H1 (cell line): ENCODE results near the gene FOXL1. TPM values are rescaled to one million over a fixed set of nuclear protein-coding genes. Genes with fewer than 3 reads are reported as not detected.

Experiments used
- CTCF ChIA-PET: fragments of 300-600 bp; sonication (Branson Sonifier 250); formaldehyde crosslinking; loops from one replicate; lab custom pipeline; 2021; ENCODE audit not compliant: partially characterized antibody; lab: Charles Lee
- POLR2A ChIA-PET: fragments of 300-600 bp; sonication (Branson Sonifier 250); formaldehyde crosslinking; loops from one replicate; lab custom pipeline; 2021; ENCODE audit warnings: inconsistent platforms; ENCODE audit not compliant: partially characterized antibody; lab: Charles Lee
- DNase-seq, 2 experiments: peaks; one replicate each; pipeline versions ENCODE4 v3.0.0 to v3.0.0-alpha.2; 2010 to 2022; ENCODE audit warnings: low spot score in 2 of 2, low read depth in 1 of 2, mixed read lengths in 1 of 2
- FAIRE-seq: peaks from 2 replicates; lab custom pipeline; 2011; peaks lifted over from hg19 to GRCh38; lab: Jason Lieb, UNC
- H2AFZ ChIP-seq: 2 replicates; pipeline ENCODE4 v1.8.1; 2012; ENCODE audit warnings: low read length, inconsistent platforms
- H2AK5ac ChIP-seq: 2 replicates; pipeline ENCODE4 v1.6.1; 2013; ENCODE audit warnings: low read depth, low read length
- H2BK120ac ChIP-seq: replicated peaks from 2 replicates; pipeline ENCODE3; 2013; ENCODE audit warnings: low read depth, low read length, inconsistent platforms
- H2BK12ac ChIP-seq: 2 replicates; pipeline ENCODE4 v1.6.1; 2013; ENCODE audit warnings: low read depth, low read length
- H2BK15ac ChIP-seq: 2 replicates; pipeline ENCODE4 v1.6.1; 2013; ENCODE audit warnings: low read length
- H2BK20ac ChIP-seq: 2 replicates; pipeline ENCODE4 v1.6.1; 2013; ENCODE audit warnings: low read length
- H2BK5ac ChIP-seq: 2 replicates; pipeline ENCODE4 v1.6.1; 2013; ENCODE audit warnings: low read depth, low read length
- H3K14ac ChIP-seq: 2 replicates; pipeline ENCODE4 v1.6.1; 2013; ENCODE audit warnings: inconsistent platforms; ENCODE audit not compliant: insufficient read length
- H3K18ac ChIP-seq: 2 replicates; pipeline ENCODE4 v1.6.1; 2013; ENCODE audit warnings: low read length; ENCODE audit errors: extremely low read depth
- H3K23ac ChIP-seq: 2 replicates; pipeline ENCODE4 v1.6.1; 2013; ENCODE audit warnings: inconsistent platforms; ENCODE audit not compliant: insufficient read length
- H3K23me2 ChIP-seq: 2 replicates; pipeline ENCODE4 v1.6.1; 2013; ENCODE audit warnings: low read depth, low read length
- H3K27ac ChIP-seq: 2 replicates; pipeline ENCODE4 v1.6.1; 2011; ENCODE audit warnings: low read depth, low read length, inconsistent platforms
- H3K27me3 ChIP-seq, 4 experiments: replicated peaks in 1 of 4; 1 replicate in 1 of 4; 2 replicates in 3 of 4; pipeline versions ENCODE4 v1.6.1 to v1.8.1; 2011 to 2013; ENCODE audit warnings: low read length in 3 of 4, mild to moderate bottlenecking in 3 of 4, inconsistent platforms in 2 of 4, mixed read lengths in 2 of 4, moderate library complexity in 1 of 4; ENCODE audit not compliant: control insufficient read depth in 3 of 4, insufficient read depth in 3 of 4; ENCODE audit errors: extremely low read depth in 1 of 4
- H3K36me3 ChIP-seq, 4 experiments: 2 replicates each; pipeline versions ENCODE4 v1.6.1 to v1.8.1; 2011 to 2013; ENCODE audit warnings: mild to moderate bottlenecking in 4 of 4, low read length in 3 of 4, moderate library complexity in 2 of 4, control low read depth in 1 of 4, inconsistent platforms in 1 of 4; ENCODE audit not compliant: insufficient read depth in 4 of 4, control insufficient read depth in 2 of 4
- H3K4ac ChIP-seq: replicated peaks from 2 replicates; pipeline ENCODE3; 2013; ENCODE audit warnings: low read length, low read depth, mixed read lengths, inconsistent platforms; ENCODE audit not compliant: insufficient read length
- H3K4me1 ChIP-seq, 4 experiments: replicated peaks in 1 of 4; 1 replicate in 1 of 4; 2 replicates in 3 of 4; pipeline versions ENCODE4 v1.6.1 to v1.8.1; 2011 to 2013; ENCODE audit warnings: low read length in 3 of 4, inconsistent platforms in 2 of 4, mixed read lengths in 1 of 4; ENCODE audit not compliant: insufficient read depth in 4 of 4, control insufficient read depth in 3 of 4
- H3K4me2 ChIP-seq, 2 experiments: 2 replicates each; pipeline versions ENCODE4 v1.6.1 to v1.8.1; 2011 to 2013; ENCODE audit warnings: low read depth in 2 of 2, low read length in 2 of 2, control low read depth in 1 of 2, inconsistent platforms in 1 of 2, mild to moderate bottlenecking in 1 of 2; ENCODE audit not compliant: insufficient read depth in 1 of 2
- H3K4me3 ChIP-seq, 4 experiments: fragments of 200-600, 300-600 bp in 1 of 4; sonication (generic), shearing (Covaris generic), sonication (Bioruptor Twin) in 1 of 4; 2 replicates each; pipeline versions ENCODE4 v1.5.1 to v1.8.1; 2011 to 2016; ENCODE audit warnings: low read length in 4 of 4, low read depth in 3 of 4, control low read depth in 2 of 4, inconsistent platforms in 2 of 4, mild to moderate bottlenecking in 2 of 4, mixed read lengths in 1 of 4, moderate library complexity in 1 of 4; ENCODE audit not compliant: insufficient read depth in 2 of 4; ENCODE audit errors: extremely low read depth in 1 of 4
- H3K56ac ChIP-seq: replicated peaks from 2 replicates; pipeline ENCODE3; 2013; ENCODE audit warnings: low read depth, mild to moderate bottlenecking, mixed read lengths, low read length, inconsistent platforms; ENCODE audit not compliant: insufficient read length
- H3K79me1 ChIP-seq: 2 replicates; pipeline ENCODE4 v1.6.1; 2013; ENCODE audit warnings: low read depth, low read length, control low read depth
- H3K79me2 ChIP-seq, 2 experiments: 2 replicates each; pipeline versions ENCODE4 v1.6.1 to v1.8.1; 2012 to 2013; ENCODE audit warnings: low read length in 2 of 2, mild to moderate bottlenecking in 2 of 2, inconsistent platforms in 1 of 2; ENCODE audit not compliant: insufficient read depth in 2 of 2, control insufficient read depth in 1 of 2
- H3K9ac ChIP-seq, 4 experiments: replicated peaks in 1 of 4; 1 replicate in 1 of 4; 2 replicates in 3 of 4; pipeline versions ENCODE4 v1.6.1 to v1.8.1; 2011 to 2013; ENCODE audit warnings: low read depth in 3 of 4, low read length in 3 of 4, control low read depth in 2 of 4, mild to moderate bottlenecking in 2 of 4, moderate library complexity in 2 of 4, inconsistent platforms in 1 of 4; ENCODE audit errors: extremely low read depth in 1 of 4
- H3K9me3 ChIP-seq, 2 experiments: 2 replicates each; pipeline versions ENCODE4 v1.6.1 to v1.8.1; 2012 to 2013; ENCODE audit warnings: mild to moderate bottlenecking in 2 of 2, moderate library complexity in 2 of 2, control low read depth in 1 of 2, inconsistent platforms in 1 of 2, low read depth in 1 of 2, low read length in 1 of 2, mixed read lengths in 1 of 2; ENCODE audit not compliant: insufficient read depth in 2 of 2
- H4K20me1 ChIP-seq, 2 experiments: replicated peaks in 1 of 2; 2 replicates each; pipeline versions ENCODE3 to v1.8.1; 2011 to 2013; ENCODE audit warnings: inconsistent platforms in 2 of 2, low read length in 2 of 2, mild to moderate bottlenecking in 1 of 2; ENCODE audit not compliant: insufficient read depth in 2 of 2, control insufficient read depth in 1 of 2
- H4K5ac ChIP-seq: 2 replicates; pipeline ENCODE4 v1.6.1; 2013; ENCODE audit warnings: low read length, low read depth, mixed read lengths, inconsistent platforms; ENCODE audit not compliant: insufficient read length
- H4K8ac ChIP-seq: 2 replicates; pipeline ENCODE4 v1.8.0; 2013; ENCODE audit warnings: mild to moderate bottlenecking, moderate library complexity, low read length, inconsistent platforms; ENCODE audit not compliant: insufficient read depth; ENCODE audit errors: extremely low read depth
- H4K91ac ChIP-seq: replicated peaks from 2 replicates; pipeline ENCODE3; 2013; ENCODE audit warnings: low read length, mixed read lengths, inconsistent platforms; ENCODE audit not compliant: insufficient read length
- ASH2L ChIP-seq: fragments of 200-600, 300-600 bp; sonication (generic); IDR thresholded peaks from one replicate; pipeline ENCODE4 v1.7.1; 2017; ENCODE audit warnings: low read length
- ATF3 ChIP-seq: IDR thresholded peaks from 2 replicates; pipeline ENCODE4 v1.6.1; 2011; ENCODE audit warnings: low read depth, mild to moderate bottlenecking, low read length; ENCODE audit not compliant: insufficient read depth
- CBX8 ChIP-seq: fragments of 300-800, 300-1000 bp; sonication (generic); IDR thresholded peaks from 2 replicates; pipeline ENCODE4 v1.7.1; 2016; ENCODE audit warnings: low read depth, low read length, borderline replicate concordance
- GTF2F1 ChIP-seq: IDR thresholded peaks from 2 replicates; pipeline ENCODE4 v1.6.1; 2012; ENCODE audit warnings: low read depth, low read length, improper control_type of control experiment, borderline replicate concordance
- JUN ChIP-seq: IDR thresholded peaks from 2 replicates; pipeline ENCODE4 v1.6.1; 2011; ENCODE audit warnings: low read depth, mild to moderate bottlenecking, improper control_type of control experiment, low read length
- KDM1A ChIP-seq: fragments of 200-600, 300-600 bp; sonication (generic); IDR thresholded peaks from 2 replicates; pipeline ENCODE4 v1.7.1; 2016; ENCODE audit warnings: mild to moderate bottlenecking, low read length, borderline replicate concordance
- KDM4A ChIP-seq: IDR thresholded peaks from one replicate; pipeline ENCODE4 v1.7.1; 2012; ENCODE audit warnings: low read depth, mild to moderate bottlenecking, moderate library complexity, low read length, inconsistent platforms; ENCODE audit not compliant: severe bottlenecking
- NANOG ChIP-seq: IDR thresholded peaks from 2 replicates; pipeline ENCODE4 v1.6.1; 2011; ENCODE audit warnings: low read length, low read depth, mild to moderate bottlenecking, inconsistent platforms; ENCODE audit not compliant: insufficient read depth, poor library complexity, severe bottlenecking
- SIN3A ChIP-seq, 2 experiments: IDR thresholded peaks in 1 of 2; conservative IDR thresholded peaks in 1 of 2; 2 replicates each; pipeline ENCODE4 v1.6.1; 2011 to 2012; ENCODE audit warnings: low read length in 2 of 2, improper control_type of control experiment in 1 of 2, low read depth in 1 of 2, mild to moderate bottlenecking in 1 of 2
- SIX5 ChIP-seq: IDR thresholded peaks from 2 replicates; pipeline ENCODE4 v1.6.1; 2011; ENCODE audit warnings: mild to moderate bottlenecking, low read depth, low read length
- SP4 ChIP-seq: IDR thresholded peaks from 2 replicates; pipeline ENCODE4 v1.6.1; 2012; ENCODE audit warnings: low read length, inconsistent platforms
- TEAD4 ChIP-seq: IDR thresholded peaks from 2 replicates; pipeline ENCODE4 v1.6.1; 2012; ENCODE audit warnings: low read depth, low read length, inconsistent platforms, mixed read lengths
- YY1 ChIP-seq: IDR thresholded peaks from 2 replicates; pipeline ENCODE4 v1.6.1; 2011; ENCODE audit warnings: low read depth, mild to moderate bottlenecking, low read length
- ZNF274 ChIP-seq: IDR thresholded peaks from 2 replicates; pipeline ENCODE4 v1.7.0; 2012; ENCODE audit warnings: low read length, borderline replicate concordance; ENCODE audit errors: extremely low read depth
- WGBS, 2 experiments: shearing (Covaris generic) in 1 of 2; methylation state at CpG; one replicate each; pipeline versions ENCODE4 v1.1.6 to v1.1.7; 2013 to 2015; ENCODE audit warnings: low lambda C conversion rate in 2 of 2, mixed read lengths in 2 of 2, inconsistent platforms in 1 of 2, low coverage in 1 of 2, missing lambda C conversion rate in 1 of 2; ENCODE audit not compliant: insufficient replicate concordance in 2 of 2, insufficient coverage in 1 of 2, insufficient read length in 1 of 2; ENCODE audit errors: extremely low coverage in 1 of 2, missing lambda C conversion rate in 1 of 2; 5-methylcytosine and 5-hydroxymethylcytosine counted together
- polyA plus RNA-seq, 7 experiments: library from polyadenylated mRNA; depleted of rRNA in 3 of 7; stranded (reverse) in 5 of 7; unstranded in 2 of 7; fragments of >200 nt in 5 of 7; fragments of 200-250 nt in 2 of 7; gene quantifications; 1 replicate in 5 of 7; 2 replicates in 1 of 7; 4 replicates in 1 of 7; pipeline versions ENCODE4 v1.2.1 to v1.2.3, GENCODE V29; 2011 to 2013; ENCODE audit warnings: missing spikeins in 2 of 7, mixed read lengths in 2 of 7
- total RNA-seq: library from RNA; stranded (reverse); fragmentation: NEBNext Ultra II Directional; extraction: Animal tissue kit (Norgen Biotek cat#: 25700); gene quantifications from 2 replicates; pipeline ENCODE4 v1.2.1, GENCODE V29; 2021

Gene FOXL1
- total and polyA plus RNA-seq, 2 of the 8 experiments (the other 6 are each of a cell fraction or from before 2014, with no cell fraction given) = 0.03 TPM; not detected in 1

GRCh38 chr16:86529160-86529559 is 49.2 kb upstream of the FOXL1 start:
- ChIA-PET CTCF (interaction anchor here (0.6 to 1.2 kb wide), 5 partner anchors 16 to 620 kb away, joined by 3 read pairs; no protein-coding TSS in a partner anchor), POLR2A (interaction anchor here (0.6 kb wide), 1 partner anchor 612 kb away, joined by 3 read pairs; no protein-coding TSS in a partner anchor)
- Histone ChIP-seq H3K18ac (no peak overlapping the region), H3K4me1 (no peaks in the 10 kb centered on the region), H3K79me2 (no peaks in the 10 kb centered on the region), H2BK15ac (no peak overlapping the region), H2BK120ac (no peak overlapping the region), H4K8ac (no peak overlapping the region; the same call in 1 of the 2 replicates), H3K56ac (no peak overlapping the region), H2BK5ac (no peak overlapping the region), H3K4me2 (no peak overlapping the region), H3K23ac (no peak overlapping the region), H4K91ac (no peak overlapping the region), H2AFZ (no peak overlapping the region), H3K23me2 (no peaks in the 10 kb centered on the region), H3K14ac (no peak overlapping the region), H3K9ac (no peak overlapping the region), H3K4me3 (no peak overlapping the region), H3K79me1 (no peaks in the 10 kb centered on the region), H3K27me3 (no peaks in the 10 kb centered on the region), H2BK20ac (no peak overlapping the region), H4K20me1 (no peaks in the 10 kb centered on the region), H3K9me3 (peaks cover 3 to 12% of the 10 kb centered on the region in 2 experiments; a peak in 2 of 4 replicates), H2AK5ac (no peak overlapping the region), H2BK12ac (no peak overlapping the region), H4K5ac (no peak overlapping the region), H3K36me3 (no peaks in the 10 kb centered on the region), H3K27ac (no peak overlapping the region), H3K4ac (no peak overlapping the region)
- no peak for FAIRE-seq
- DNase-seq = no peak
- 87% methylated on average over 8 of the region's 8 CpGs; no CpG with 5 or more reads in 1 of the 2 experiments for WGBS, 2 experiments
- TF ChIP-seq NANOG (no peak), SP4 (no peak), CBX8 (no peak), ASH2L (no peak), ATF3 (no peak), SIN3A (conservative IDR thresholded peaks at IDR 0.05 in 1 of 2, IDR thresholded peaks at IDR 0.05 in 1 of 2; ENCODE audit: low read depth in 1 of 2, low read length in 2 of 2) (no peak), TEAD4 (no peak), SIX5 (no peak), ZNF274 (no peak), KDM1A (no peak), JUN (no peak), GTF2F1 (no peak), KDM4A (no peak), YY1 (no peak)
